Body of pancreas (tissue), 4 donors: Measurements from ENCODE around the gene PMS2. TPM values are rescaled to one million over a fixed set of nuclear protein-coding genes. Genes with fewer than 3 reads are reported as not detected.

Experiments used
- ATAC-seq: fragments of 150-250 bp; one replicate; pipeline ENCODE4 v1.9.1; 2016
- DNase-seq, 4 donors: peaks; one replicate each; pipeline ENCODE4 v3.0.0-alpha.2; 2019
- H3K27ac ChIP-seq, 4 donors: fragments of 200-600 bp; sonication (generic); 1 replicate in 3 of 4; 2 replicates in 1 of 4; pipeline versions ENCODE4 v1.5.1 to v1.6.1; 2016 to 2019; ENCODE audit warnings: mild to moderate bottlenecking in 1 of 4, mixed read lengths in 1 of 4, moderate library complexity in 1 of 4
- H3K27me3 ChIP-seq, 2 donors: fragments of 200-600 bp; sonication (generic); one replicate each; pipeline ENCODE4 v1.6.0; 2016; ENCODE audit warnings: mild to moderate bottlenecking in 1 of 2
- H3K36me3 ChIP-seq, 2 donors: fragments of 200-600 bp; sonication (generic); replicated peaks in 1 of 2; 2 replicates each; pipeline ENCODE4 v1.5.1; 2016; ENCODE audit warnings: low read depth in 2 of 2; ENCODE audit not compliant: insufficient read depth in 1 of 2
- H3K4me1 ChIP-seq: fragments of 200-600 bp; sonication (generic); one replicate; pipeline ENCODE4 v1.6.0; 2016
- H3K4me3 ChIP-seq, 2 donors: fragments of 200-600 bp; sonication (generic); 1 replicate in 1 of 2; 2 replicates in 1 of 2; pipeline ENCODE4 v1.5.1; 2016 to 2019
- H3K9me3 ChIP-seq, 3 donors: fragments of 200-600 bp; sonication (generic); 1 replicate in 2 of 3; 2 replicates in 1 of 3; pipeline ENCODE4 v1.5.1; 2016
- POLR2A ChIP-seq, 3 donors: fragments of 450-650 bp; IDR thresholded peaks; one replicate each; pipeline ENCODE4 v1.6.1; 2016; ENCODE audit warnings: antibody characterized with exemption in 3 of 3, mild to moderate bottlenecking in 2 of 3
- WGBS, 2 donors: methylation state at CpG; one replicate each; pipeline ENCODE4 v1.1.5; 2017; 5-methylcytosine and 5-hydroxymethylcytosine counted together
- intact Hi-C: fragments of 100-400 bp; cut with DNase I; formaldehyde crosslinking; loops from one replicate; pipeline ENCODE4 v1.15.1; 2023
- total RNA-seq, 2 donors: library from RNA; depleted of rRNA; stranded (reverse); fragments of >200 nt; gene quantifications; one replicate each; pipeline ENCODE4 v1.1.0, GENCODE V29; 2016
- TF ChIP-seq, protein P1 (sequence below), 7 experiments: fragments of 450-650 bp in 4 of 7; fragments of 200-600 bp in 3 of 7; sonication (generic) in 3 of 7; IDR thresholded peaks; one replicate each; pipeline ENCODE4 v1.5.1; 2016 to 2019; ENCODE audit warnings: antibody characterized with exemption in 7 of 7

PMS2 gene
- total RNA-seq, 2 donors from 2014 or later: 6.2 to 6.6 TPM

DNA sequence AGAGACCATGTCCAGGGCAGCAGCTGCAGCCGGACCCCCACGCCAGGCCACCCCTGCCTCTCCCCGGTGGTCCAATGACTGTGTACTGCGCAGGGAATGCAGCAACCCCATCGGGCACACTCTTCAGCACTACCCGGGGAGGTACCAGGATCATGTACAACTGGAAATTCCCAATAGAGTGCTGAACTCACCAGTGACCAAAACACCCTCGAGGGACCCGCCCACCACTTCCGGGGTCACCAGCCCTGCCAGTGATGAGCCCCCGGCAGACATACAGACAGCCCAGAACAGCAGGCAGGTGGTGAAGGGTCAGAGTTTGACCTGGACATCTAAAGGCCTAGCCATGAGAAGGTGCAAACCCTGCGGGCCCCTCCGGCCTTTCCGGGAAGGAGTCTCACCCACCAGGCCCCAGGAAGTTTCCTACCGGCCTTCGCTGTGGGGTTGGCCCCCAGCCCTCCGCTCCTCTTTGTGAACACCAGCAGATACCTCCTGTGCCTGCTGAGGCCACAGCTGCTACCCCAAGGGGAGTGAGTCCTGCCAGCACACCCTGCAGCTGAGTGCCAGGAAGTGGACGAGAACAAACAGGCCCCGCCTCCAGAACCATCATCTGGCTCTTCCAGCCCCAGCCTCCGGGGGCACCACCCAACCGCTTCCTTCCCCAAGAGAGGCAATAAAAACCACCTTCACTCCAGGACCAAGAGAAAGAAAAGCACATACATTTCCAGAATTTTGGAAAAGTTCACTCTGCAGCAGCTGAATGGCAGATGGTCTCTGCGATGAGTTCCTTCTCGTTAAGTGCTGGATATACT, 17.4 kb upstream of the PMS2 start:
- WGBS, 2 donors: 70 to 93% methylated on average over 5 to 22 of the region's 22 CpGs
- ATAC-seq: peak; percentile 68
- intact Hi-C loops: no loop called here
- Histone ChIP-seq H3K36me3 (peaks cover 0 to 44% of the 10 kb centered on the region in 2 donors), H3K9me3 (no peaks in the 10 kb centered on the region), H3K4me3 (no peak overlapping the region), H3K27ac (peak overlapping the region in 2 of 4 donors; percentile 7 to 61), H3K27me3 (no peaks in the 10 kb centered on the region), H3K4me1 (no peaks in the 10 kb centered on the region)
- TF ChIP-seq POLR2A (IDR thresholded peaks at IDR 0.05): no peak
- TF ChIP-seq, protein P1, sequence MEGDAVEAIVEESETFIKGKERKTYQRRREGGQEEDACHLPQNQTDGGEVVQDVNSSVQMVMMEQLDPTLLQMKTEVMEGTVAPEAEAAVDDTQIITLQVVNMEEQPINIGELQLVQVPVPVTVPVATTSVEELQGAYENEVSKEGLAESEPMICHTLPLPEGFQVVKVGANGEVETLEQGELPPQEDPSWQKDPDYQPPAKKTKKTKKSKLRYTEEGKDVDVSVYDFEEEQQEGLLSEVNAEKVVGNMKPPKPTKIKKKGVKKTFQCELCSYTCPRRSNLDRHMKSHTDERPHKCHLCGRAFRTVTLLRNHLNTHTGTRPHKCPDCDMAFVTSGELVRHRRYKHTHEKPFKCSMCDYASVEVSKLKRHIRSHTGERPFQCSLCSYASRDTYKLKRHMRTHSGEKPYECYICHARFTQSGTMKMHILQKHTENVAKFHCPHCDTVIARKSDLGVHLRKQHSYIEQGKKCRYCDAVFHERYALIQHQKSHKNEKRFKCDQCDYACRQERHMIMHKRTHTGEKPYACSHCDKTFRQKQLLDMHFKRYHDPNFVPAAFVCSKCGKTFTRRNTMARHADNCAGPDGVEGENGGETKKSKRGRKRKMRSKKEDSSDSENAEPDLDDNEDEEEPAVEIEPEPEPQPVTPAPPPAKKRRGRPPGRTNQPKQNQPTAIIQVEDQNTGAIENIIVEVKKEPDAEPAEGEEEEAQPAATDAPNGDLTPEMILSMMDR (IDR thresholded peaks at IDR 0.05): peak in 3 of 7 experiments; percentile 10 to 15 (median 13)
- peak; percentile 23 to 64 (median 42) for DNase-seq

DNA sequence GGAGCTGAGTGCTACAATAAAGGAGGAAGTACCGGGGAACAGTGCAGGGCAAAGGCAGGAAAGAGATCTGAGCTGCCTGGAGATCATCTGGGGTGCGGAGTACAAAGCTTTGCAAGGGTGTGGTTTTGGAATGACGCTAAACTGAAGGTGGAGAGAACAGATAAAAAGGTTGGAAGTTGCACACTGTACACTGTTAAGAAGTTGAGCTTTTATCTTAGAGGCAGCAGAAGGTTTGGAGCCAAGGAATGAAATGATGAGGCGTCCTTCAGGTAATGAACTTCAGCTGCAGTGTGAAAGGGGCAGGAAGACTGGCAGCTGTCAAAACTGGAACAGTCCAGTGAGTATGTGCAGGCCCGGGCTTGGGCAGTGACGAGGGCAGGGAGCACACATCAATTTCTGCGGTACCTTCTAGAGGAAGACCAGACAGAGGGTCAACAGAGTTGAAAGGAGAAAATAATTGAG, 15.2 kb upstream of the PMS2 start:
- DNase-seq (no peak), ATAC-seq (no peak)
- H3K36me3 ChIP-seq: peaks cover 0 to 46% of the 10 kb centered on the region in 2 donors
- H3K4me3 ChIP-seq: no peak overlapping the region
- H3K4me1 ChIP-seq: no peaks in the 10 kb centered on the region
- no peaks in the 10 kb centered on the region for H3K9me3 ChIP-seq
- no peak overlapping the region for H3K27ac ChIP-seq
- intact Hi-C loops: no loop called here
- 89 to 92% methylated on average over 7 of the region's 7 CpGs for WGBS, 2 donors
- no peaks in the 10 kb centered on the region for H3K27me3 ChIP-seq
- TF ChIP-seq, protein P1 (IDR thresholded peaks at IDR 0.05): no peak
- no peak for TF ChIP-seq POLR2A (IDR thresholded peaks at IDR 0.05)

DNA sequence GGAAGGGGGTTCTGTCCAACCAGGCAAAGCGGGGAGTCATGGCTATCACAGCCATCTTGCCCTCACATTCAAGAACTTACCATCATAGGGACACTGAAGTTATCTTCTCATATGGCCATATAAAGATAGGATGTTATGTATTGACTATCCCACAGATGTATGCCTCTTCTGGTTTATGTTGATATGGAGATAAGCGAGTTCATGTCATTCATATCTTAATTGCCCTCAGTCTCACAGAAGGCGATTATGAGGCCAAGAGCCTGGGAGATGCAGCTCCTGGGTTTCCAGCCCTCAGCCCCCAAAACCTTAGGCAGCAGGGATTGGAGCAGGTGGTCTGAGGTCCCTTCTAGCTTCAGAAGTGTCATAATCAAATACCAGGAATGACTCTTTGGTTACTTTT, 13.9 kb upstream of the PMS2 start:
- no peaks in the 10 kb centered on the region for H3K4me1 ChIP-seq
- H3K9me3 ChIP-seq: no peaks in the 10 kb centered on the region
- no peak for TF ChIP-seq POLR2A (IDR thresholded peaks at IDR 0.05)
- TF ChIP-seq, protein P1 (IDR thresholded peaks at IDR 0.05): no peak
- ATAC-seq (no peak), DNase-seq (no peak)
- H3K36me3 ChIP-seq: peaks cover 4 to 51% of the 10 kb centered on the region in 2 donors
- WGBS, 2 donors: 89 to 90% methylated on average over 3 of the region's 3 CpGs
- H3K4me3 ChIP-seq: no peak overlapping the region
- H3K27ac ChIP-seq: no peak overlapping the region
- intact Hi-C loops: no loop called here
- H3K27me3 ChIP-seq: no peaks in the 10 kb centered on the region

DNA sequence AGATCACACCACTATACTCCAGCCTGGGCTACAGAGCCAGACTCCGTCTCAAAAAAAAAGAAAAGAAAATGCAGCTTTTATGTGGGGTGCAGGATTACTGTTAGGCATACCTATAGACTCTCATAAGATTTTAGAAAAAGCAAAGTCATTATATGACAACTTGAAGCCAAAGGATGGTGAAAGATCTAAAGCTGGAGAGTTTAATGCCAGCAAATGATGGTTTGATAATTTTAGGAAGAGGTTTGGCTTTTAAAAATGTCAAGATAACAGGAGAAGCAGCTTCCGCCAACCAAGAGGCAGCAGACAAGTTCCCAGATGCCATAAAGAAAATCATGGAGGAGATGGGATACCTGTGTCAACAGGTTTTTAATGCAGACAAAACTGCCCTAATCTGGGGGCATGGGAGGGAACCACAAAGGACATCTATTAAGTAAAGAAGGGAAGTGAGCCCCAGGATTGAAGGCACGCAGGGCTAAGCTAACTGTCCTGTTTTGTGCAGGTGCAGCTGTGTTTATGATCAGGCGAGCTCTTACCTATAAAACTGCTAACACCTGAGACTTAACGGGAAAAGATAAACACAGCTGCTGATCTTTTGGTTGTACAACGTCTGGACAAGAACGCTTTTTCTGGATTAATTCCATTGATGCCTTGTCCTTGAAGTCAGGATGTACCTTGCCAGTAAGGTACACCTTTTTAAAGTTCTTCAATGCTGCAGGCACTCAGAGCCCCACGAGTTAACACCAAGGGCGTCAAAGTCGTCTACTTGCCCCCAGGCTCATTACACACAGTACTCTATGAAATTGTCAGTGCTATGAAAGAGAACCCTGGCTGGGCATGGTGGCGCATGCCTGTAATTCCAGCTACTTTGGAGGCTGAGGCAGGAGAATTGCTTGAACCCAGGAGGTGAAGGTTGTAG, 11.8 kb upstream of the PMS2 start:
- Histone ChIP-seq H3K9me3 (no peaks in the 10 kb centered on the region), H3K36me3 (peaks cover 4 to 45% of the 10 kb centered on the region in 2 donors), H3K4me3 (no peak overlapping the region), H3K27me3 (no peaks in the 10 kb centered on the region), H3K4me1 (no peaks in the 10 kb centered on the region), H3K27ac (no peak overlapping the region)
- DNase-seq (no peak), ATAC-seq (no peak)
- TF ChIP-seq POLR2A (IDR thresholded peaks at IDR 0.05): no peak
- TF ChIP-seq, protein P1 (IDR thresholded peaks at IDR 0.05): no peak
- intact Hi-C loops: no loop called here
- WGBS, 2 donors: 67 to 68% methylated on average over 11 of the region's 11 CpGs
